Coronary artery (tissue), 2 donors: ENCODE measurements around the gene BMERB1.
"Not testable (repeated sequence)": the region's sequence is repeated elsewhere in the genome, so short reads cannot be mapped to it uniquely, and the experiment has no call there.

ENCODE experiments used
- DNase-seq: peaks from one replicate; pipeline ENCODE4 v3.0.0-alpha.2; 2017; ENCODE audit warnings: low spot score
- H3K27ac ChIP-seq, 2 donors: fragments of 200-600 bp; sonication (generic); one replicate each; pipeline ENCODE4 v1.5.1; 2016 to 2019
- H3K4me3 ChIP-seq: fragments of 200-600 bp; sonication (generic); 2 replicates; pipeline ENCODE4 v1.5.1; 2016; ENCODE audit warnings: mild to moderate bottlenecking, moderate library complexity
- TF ChIP-seq, protein P1 (sequence below): fragments of 200-600 bp; sonication (generic); IDR thresholded peaks from one replicate; pipeline ENCODE4 v1.5.1; 2019; ENCODE audit warnings: antibody characterized with exemption

Gene BMERB1

DNA sequence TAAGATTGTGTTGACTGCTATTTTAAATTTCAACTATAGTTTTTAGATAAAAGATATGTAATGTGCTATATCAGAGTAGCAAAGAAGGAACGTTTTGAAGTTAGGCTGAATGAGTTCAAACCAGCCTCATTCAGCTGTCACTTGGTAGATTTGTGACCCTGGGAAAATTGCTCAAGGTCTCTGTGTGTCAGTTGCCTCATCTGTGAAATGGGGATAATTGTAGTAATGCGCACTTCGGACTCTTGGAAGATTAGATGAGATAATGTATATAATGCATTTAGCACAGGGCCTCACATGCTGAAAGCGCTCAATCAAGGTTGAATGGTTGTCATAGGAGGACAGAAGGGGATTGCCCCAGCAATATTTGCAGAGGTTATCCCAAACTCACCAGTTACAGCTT is 4.7 kb downstream of the BMERB1 start:
- TF ChIP-seq, protein P1, sequence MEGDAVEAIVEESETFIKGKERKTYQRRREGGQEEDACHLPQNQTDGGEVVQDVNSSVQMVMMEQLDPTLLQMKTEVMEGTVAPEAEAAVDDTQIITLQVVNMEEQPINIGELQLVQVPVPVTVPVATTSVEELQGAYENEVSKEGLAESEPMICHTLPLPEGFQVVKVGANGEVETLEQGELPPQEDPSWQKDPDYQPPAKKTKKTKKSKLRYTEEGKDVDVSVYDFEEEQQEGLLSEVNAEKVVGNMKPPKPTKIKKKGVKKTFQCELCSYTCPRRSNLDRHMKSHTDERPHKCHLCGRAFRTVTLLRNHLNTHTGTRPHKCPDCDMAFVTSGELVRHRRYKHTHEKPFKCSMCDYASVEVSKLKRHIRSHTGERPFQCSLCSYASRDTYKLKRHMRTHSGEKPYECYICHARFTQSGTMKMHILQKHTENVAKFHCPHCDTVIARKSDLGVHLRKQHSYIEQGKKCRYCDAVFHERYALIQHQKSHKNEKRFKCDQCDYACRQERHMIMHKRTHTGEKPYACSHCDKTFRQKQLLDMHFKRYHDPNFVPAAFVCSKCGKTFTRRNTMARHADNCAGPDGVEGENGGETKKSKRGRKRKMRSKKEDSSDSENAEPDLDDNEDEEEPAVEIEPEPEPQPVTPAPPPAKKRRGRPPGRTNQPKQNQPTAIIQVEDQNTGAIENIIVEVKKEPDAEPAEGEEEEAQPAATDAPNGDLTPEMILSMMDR = no peak
- H3K4me3 ChIP-seq = no peak overlapping the region
- H3K27ac ChIP-seq = peak overlapping the region in 1 of 2 donors; percentile 92
- no peak for DNase-seq

DNA sequence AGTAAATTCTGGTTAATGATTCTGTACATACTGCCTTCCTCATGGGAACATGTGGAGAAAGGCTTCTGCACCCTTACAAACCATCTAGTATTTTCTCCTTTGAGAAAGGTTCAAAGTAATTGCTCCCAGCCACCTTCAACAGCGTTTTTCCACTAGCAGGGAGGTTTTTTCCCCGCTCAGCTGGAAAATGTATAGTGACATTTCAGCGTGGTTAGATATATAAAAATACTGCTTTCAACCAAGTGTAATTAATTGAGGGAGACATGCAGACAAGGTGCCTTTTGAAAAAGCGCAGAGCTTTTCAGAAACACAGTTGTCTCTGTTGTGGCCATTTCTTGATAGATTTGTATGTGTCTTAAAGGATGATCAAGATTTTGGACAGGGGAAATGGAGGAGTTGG is 5.1 kb downstream of the BMERB1 start:
- DNase-seq = no peak
- Histone ChIP-seq H3K4me3 (peak overlapping the region; percentile 29), H3K27ac (peak overlapping the region; percentile 69 to 92)
- TF ChIP-seq, protein P1 = no peak

DNA sequence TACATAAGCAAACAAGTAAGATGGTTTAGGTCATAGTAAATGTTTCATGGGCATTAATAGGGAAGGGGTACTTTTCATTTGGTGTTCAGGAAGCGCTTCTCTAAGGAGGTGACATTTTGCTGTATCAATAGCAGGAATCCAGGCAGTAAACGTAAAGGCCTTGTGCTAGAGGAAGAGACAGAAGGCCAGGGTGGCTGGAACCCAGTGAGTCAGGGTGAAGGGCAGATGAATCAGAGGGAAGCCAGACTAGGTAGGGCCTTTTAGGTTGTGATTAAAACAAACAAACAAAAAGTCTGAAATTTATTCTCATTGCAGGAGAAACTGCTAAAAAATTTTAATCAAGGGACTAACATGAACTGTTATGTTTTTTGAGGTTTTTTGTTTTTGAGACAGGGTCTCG is 6.5 kb downstream of the BMERB1 start:
- TF ChIP-seq, protein P1 = no peak
- H3K27ac ChIP-seq = peak overlapping the region in 1 of 2 donors; percentile 72
- DNase-seq = no peak
- H3K4me3 ChIP-seq = peak overlapping the region; percentile 12

DNA sequence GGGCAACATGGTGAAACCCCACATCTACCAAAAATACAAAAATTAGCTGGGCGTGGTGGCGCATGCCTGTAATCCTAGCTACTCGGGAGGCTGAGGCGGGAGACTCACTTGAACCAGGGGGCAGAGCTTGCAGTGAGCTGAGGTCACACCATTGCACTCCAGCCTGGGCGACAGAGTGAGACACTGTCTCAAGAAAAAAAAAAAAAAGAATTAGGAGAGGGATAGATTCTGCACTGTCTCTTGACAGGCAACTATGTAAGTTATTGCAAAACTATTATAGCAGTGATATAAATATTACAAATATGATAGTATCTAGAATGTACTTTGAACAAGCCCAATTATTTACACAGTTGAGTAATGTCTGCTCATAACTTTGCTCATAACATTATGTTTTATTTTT is 7.8 kb downstream of the BMERB1 start:
- peak overlapping the region in 1 of 2 donors; percentile 26 for H3K27ac ChIP-seq
- not testable (repeated sequence) for DNase-seq, H3K4me3 ChIP-seq

DNA sequence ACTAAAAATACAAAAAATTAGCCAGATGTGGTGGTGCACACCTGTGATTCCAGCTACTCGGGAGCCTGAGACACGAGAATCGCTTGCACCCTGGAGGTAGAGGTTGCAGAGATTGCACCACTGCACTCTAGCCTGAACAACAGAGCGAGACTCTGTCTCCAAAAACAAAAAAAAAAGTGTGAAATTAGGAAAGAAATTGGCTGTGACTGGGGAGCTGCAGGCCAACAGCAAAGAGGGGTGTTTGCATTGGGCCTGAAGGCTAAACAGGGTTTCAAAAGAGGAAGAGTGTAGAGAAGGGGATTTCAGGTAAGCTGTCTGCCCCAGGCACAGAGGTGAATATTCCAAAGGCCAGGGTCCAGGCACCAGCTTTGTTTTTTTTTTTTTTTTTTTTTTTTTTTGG is 9.4 kb downstream of the BMERB1 start:
- Histone ChIP-seq H3K4me3 (no peak overlapping the region), H3K27ac (no peak overlapping the region)
- TF ChIP-seq, protein P1 = no peak
- DNase-seq = peak; percentile 43

DNA sequence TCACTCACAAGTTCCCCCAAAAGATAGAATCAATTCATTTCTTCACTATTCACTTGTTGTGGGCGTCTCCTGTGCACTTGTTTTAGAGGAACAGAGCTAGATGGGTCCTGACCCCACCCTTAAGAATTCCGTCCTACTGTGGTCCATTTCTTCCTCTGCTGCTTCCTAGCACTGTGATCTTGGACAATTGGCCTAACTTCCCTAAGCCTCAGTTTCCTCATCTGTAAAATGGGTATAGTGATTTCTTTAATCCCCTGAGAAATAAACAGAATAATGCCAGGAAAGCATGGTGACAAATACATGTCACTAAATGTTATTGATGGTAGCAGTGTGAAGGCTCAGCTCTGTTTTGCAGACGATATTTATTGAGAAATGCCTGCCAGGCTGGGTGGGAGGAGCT is 9.9 kb downstream of the BMERB1 start:
- DNase-seq = peak; percentile 21
- Histone ChIP-seq H3K27ac (no peak overlapping the region), H3K4me3 (no peak overlapping the region)
- TF ChIP-seq, protein P1 = no peak

DNA sequence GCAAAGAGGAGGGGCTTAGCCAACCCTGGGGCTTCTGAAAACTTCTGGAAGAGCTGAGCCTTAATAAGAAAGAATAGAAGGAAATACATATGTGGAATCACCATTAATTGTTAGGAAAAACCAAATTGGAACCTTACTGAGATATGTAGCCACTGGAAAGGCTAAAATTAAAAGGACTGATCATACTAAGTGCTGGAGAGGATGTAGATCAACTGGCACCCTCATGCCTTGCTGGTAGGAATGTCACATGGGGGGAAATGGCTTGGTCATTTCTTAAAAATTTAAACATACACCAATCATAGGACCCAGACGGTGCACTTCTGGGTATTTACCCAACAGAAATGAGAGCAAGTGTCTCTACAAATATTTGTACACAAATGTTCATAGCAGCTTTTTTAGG is 11.1 kb downstream of the BMERB1 start:
- TF ChIP-seq, protein P1 = no peak
- Histone ChIP-seq H3K27ac (no peak overlapping the region), H3K4me3 (no peak overlapping the region)
- DNase-seq = no peak

DNA sequence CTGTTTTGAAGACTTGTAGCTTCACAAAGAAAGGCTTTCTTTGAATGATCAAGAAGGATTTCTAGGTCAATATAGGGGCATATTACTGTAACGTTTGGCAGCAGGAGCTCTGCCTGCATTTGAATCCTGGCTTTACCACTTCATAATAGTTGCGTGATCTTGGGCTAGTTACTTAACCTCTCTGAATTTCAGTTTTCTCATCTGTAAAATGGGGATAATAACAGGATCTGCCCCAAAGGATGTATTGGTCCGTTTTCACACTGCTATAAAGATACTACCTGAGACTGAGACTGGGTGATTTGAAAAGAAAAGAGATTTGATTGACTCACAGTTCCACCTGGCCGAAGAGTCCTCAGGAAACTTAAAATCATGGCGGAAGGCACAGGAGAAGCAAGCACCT is 12.5 kb downstream of the BMERB1 start:
- H3K27ac ChIP-seq = no peak overlapping the region
- TF ChIP-seq, protein P1 = no peak
- DNase-seq = no peak
- H3K4me3 ChIP-seq = no peak overlapping the region
